Measurements from ENCODE around the gene ZEB2. TPM values are rescaled to one million over a fixed set of nuclear protein-coding genes. Genes with fewer than 3 reads are reported as not detected.
A peak's percentile ranks its signal among the peaks of the same experiment; 100 is the strongest.

The ZEB2 gene
- polyA plus RNA-seq, 1 donor from 2014 or later = 2.2 TPM

DNA sequence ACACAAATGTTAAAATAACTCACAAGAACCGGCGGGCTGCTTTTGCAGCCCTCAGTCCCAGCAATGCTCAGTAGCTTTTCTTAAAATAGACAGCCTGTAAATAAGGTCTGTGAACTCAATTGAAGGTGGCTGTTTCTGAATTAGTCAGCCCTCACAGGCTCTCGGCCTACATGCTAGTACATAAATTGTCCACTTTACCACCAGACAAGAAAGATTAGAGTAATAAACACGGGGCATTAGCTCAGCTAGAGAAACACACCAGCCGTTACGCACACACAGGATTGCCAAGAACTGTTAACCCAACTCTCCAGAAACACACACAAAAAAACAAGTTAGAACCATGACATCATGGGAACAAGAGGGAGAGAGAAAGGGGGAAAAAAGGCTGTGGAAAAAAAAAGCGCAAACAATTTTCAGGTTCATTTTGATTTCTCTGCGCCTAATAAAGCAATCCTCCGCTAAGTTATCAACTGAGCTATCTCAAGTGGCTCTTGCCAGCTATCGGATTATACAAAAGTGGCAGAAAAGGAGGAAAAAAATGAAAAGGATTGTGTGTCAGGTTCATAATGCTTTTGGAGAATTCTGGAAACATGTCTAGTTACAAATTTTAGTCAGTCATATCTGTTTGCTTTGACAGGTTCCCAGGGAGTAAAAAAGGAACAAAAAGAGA is 89.1 kb downstream of the ZEB2 start:
- Histone ChIP-seq H3K27me3 (ENCODE audit: insufficient read depth, low read depth, low read length) (no peaks in the 10 kb centered on the region), H2AFZ (ENCODE audit: low read depth, low read length) (no peak overlapping the region), H3K36me3 (ENCODE audit: insufficient read depth, low read length) (no peaks in the 10 kb centered on the region), H3K9me3 (ENCODE audit: low read length) (no peaks in the 10 kb centered on the region), H4K20me1 (ENCODE audit: insufficient read depth) (no peaks in the 10 kb centered on the region), H3K9me2 (ENCODE audit: insufficient read depth, low read length) (no peaks in the 10 kb centered on the region), H3K4me3 (ENCODE audit: low read length) (peak overlapping the region; percentile 46), H3K79me2 (replicated peaks; ENCODE audit: insufficient read depth, low read length) (peaks cover 19% of the 10 kb centered on the region), H3K27ac (ENCODE audit: low read length) (peak overlapping the region; percentile 0), H3K9ac (ENCODE audit: low read length) (peak overlapping the region; percentile 13), H3K4me2 (ENCODE audit: low read length) (peak overlapping the region; percentile 25), H3F3A (ENCODE audit: insufficient read depth, low read length, poor library complexity, severe bottlenecking) (no peaks in the 10 kb centered on the region)
- TF ChIP-seq SMC3 (conservative IDR thresholded peaks at IDR 0.05; ENCODE audit: poor library complexity) (no peak), EP300 (conservative IDR thresholded peaks at IDR 0.05; ENCODE audit: poor library complexity, severe bottlenecking) (no peak), POLR2AphosphoS5 (IDR thresholded peaks at IDR 0.05) (peak; percentile 78)
- TF ChIP-seq, protein P1, sequence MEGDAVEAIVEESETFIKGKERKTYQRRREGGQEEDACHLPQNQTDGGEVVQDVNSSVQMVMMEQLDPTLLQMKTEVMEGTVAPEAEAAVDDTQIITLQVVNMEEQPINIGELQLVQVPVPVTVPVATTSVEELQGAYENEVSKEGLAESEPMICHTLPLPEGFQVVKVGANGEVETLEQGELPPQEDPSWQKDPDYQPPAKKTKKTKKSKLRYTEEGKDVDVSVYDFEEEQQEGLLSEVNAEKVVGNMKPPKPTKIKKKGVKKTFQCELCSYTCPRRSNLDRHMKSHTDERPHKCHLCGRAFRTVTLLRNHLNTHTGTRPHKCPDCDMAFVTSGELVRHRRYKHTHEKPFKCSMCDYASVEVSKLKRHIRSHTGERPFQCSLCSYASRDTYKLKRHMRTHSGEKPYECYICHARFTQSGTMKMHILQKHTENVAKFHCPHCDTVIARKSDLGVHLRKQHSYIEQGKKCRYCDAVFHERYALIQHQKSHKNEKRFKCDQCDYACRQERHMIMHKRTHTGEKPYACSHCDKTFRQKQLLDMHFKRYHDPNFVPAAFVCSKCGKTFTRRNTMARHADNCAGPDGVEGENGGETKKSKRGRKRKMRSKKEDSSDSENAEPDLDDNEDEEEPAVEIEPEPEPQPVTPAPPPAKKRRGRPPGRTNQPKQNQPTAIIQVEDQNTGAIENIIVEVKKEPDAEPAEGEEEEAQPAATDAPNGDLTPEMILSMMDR (IDR thresholded peaks at IDR 0.05; ENCODE audit: poor library complexity, severe bottlenecking) = no peak
- TF ChIP-seq, protein P2, sequence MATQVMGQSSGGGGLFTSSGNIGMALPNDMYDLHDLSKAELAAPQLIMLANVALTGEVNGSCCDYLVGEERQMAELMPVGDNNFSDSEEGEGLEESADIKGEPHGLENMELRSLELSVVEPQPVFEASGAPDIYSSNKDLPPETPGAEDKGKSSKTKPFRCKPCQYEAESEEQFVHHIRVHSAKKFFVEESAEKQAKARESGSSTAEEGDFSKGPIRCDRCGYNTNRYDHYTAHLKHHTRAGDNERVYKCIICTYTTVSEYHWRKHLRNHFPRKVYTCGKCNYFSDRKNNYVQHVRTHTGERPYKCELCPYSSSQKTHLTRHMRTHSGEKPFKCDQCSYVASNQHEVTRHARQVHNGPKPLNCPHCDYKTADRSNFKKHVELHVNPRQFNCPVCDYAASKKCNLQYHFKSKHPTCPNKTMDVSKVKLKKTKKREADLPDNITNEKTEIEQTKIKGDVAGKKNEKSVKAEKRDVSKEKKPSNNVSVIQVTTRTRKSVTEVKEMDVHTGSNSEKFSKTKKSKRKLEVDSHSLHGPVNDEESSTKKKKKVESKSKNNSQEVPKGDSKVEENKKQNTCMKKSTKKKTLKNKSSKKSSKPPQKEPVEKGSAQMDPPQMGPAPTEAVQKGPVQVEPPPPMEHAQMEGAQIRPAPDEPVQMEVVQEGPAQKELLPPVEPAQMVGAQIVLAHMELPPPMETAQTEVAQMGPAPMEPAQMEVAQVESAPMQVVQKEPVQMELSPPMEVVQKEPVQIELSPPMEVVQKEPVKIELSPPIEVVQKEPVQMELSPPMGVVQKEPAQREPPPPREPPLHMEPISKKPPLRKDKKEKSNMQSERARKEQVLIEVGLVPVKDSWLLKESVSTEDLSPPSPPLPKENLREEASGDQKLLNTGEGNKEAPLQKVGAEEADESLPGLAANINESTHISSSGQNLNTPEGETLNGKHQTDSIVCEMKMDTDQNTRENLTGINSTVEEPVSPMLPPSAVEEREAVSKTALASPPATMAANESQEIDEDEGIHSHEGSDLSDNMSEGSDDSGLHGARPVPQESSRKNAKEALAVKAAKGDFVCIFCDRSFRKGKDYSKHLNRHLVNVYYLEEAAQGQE (IDR thresholded peaks at IDR 0.05; ENCODE audit: borderline replicate concordance) = no peak

DNA sequence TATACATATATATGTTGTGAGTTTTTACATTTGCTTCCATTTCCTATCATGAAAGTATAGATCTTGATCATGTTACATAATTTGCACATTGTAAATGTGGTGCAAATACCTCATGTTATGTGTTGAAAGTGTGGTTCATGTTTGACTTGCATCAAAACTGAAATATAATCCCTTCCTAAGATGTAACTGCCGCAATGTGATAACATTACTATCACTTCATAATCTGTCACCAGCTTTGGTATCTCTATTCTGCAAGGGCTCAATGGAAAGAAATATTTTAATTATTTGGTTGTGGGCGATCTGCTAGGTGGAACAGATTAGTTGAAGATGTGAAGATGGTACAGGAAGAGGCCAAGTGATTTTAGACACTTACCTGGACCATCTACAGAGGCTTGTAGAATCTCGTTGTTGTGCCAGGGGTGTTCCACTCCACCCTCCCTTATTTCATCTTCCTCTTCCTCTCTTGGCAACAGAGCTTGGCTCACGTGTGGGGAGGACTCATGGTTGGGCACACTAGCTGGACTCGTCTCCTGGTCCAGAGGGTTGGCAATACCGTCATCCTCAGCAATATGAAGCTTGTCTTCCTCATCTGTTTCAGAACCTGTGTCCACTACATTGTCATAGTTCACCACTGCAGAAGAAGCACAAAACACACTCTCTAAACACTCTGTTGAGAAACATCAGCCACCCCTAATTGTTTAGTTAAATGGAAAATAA is 90.4 kb downstream of the ZEB2 start:
- no peaks in the 10 kb centered on the region for H3K27me3 ChIP-seq (ENCODE audit: insufficient read depth, low read depth, low read length)
- no peaks in the 10 kb centered on the region for H3F3A ChIP-seq (ENCODE audit: insufficient read depth, low read length, poor library complexity, severe bottlenecking)
- TF ChIP-seq, protein P1 (IDR thresholded peaks at IDR 0.05; ENCODE audit: poor library complexity, severe bottlenecking) = no peak
- TF ChIP-seq RAD21 (conservative IDR thresholded peaks at IDR 0.05) = no peak
- no peak overlapping the region for H3K9ac ChIP-seq (ENCODE audit: low read length)
- peaks cover 15% of the 10 kb centered on the region for H3K79me2 ChIP-seq (replicated peaks; ENCODE audit: insufficient read depth, low read length)
- no peaks in the 10 kb centered on the region for H3K36me3 ChIP-seq (ENCODE audit: insufficient read depth, low read length)
- no peaks in the 10 kb centered on the region for H4K20me1 ChIP-seq (ENCODE audit: insufficient read depth)
- H2AFZ ChIP-seq (ENCODE audit: low read depth, low read length) = no peak overlapping the region
- H3K9me2 ChIP-seq (ENCODE audit: insufficient read depth, low read length) = no peaks in the 10 kb centered on the region
- no peaks in the 10 kb centered on the region for H3K9me3 ChIP-seq (ENCODE audit: low read length)
- H3K4me3 ChIP-seq (ENCODE audit: low read length) = no peak overlapping the region
- no peak overlapping the region for H3K27ac ChIP-seq (ENCODE audit: low read length)
- H3K4me2 ChIP-seq (ENCODE audit: low read length) = no peak overlapping the region
